Measurements from ENCODE around the gene KRT79. TPM values are rescaled to one million over a fixed set of nuclear protein-coding genes. Genes with fewer than 3 reads are reported as not detected.
"Not testable (repeated sequence)": the region's sequence is repeated elsewhere in the genome, so short reads cannot be mapped to it uniquely, and the experiment has no call there.

Gene KRT79
- total RNA-seq, 1 donor from 2014 or later = not detected

- DNase-seq (ENCODE audit: low spot score) = no peak
Measured at GRCh38 chr12:52806821-52807543, 27.1 kb downstream of the KRT79 start.

- no peak for DNase-seq (ENCODE audit: low spot score)
Measured at GRCh38 chr12:52806169-52806811, 27.8 kb downstream of the KRT79 start.

GRCh38 chr12:52805739-52806138, 28.4 kb downstream of the KRT79 start:
- no peak for DNase-seq (ENCODE audit: low spot score)

GRCh38 chr12:52805000-52805399, 29.1 kb downstream of the KRT79 start:
- no peak for DNase-seq (ENCODE audit: low spot score)

GRCh38 chr12:52802442-52802841, 31.7 kb downstream of the KRT79 start:
- DNase-seq (ENCODE audit: low spot score) = no peak

GRCh38 chr12:52801773-52802172, 32.3 kb downstream of the KRT79 start:
- no peak for DNase-seq (ENCODE audit: low spot score)

- no peak for DNase-seq (ENCODE audit: low spot score)
Measured at GRCh38 chr12:52800259-52800917, 33.7 kb downstream of the KRT79 start.

GRCh38 chr12:52799505-52800211, 34.5 kb downstream of the KRT79 start:
- DNase-seq (ENCODE audit: low spot score) = no peak

GRCh38 chr12:52798671-52799504, 35.2 kb downstream of the KRT79 start:
- DNase-seq (ENCODE audit: low spot score) = no peak

GRCh38 chr12:52798003-52798670, 36.0 kb downstream of the KRT79 start:
- DNase-seq (ENCODE audit: low spot score) = no peak

GRCh38 chr12:52797529-52797894, 36.6 kb downstream of the KRT79 start:
- DNase-seq (ENCODE audit: low spot score) = no peak

- no peak for DNase-seq (ENCODE audit: low spot score)
Measured at GRCh38 chr12:52796839-52797528, 37.1 kb downstream of the KRT79 start.

- no peak for DNase-seq (ENCODE audit: low spot score)
Measured at GRCh38 chr12:52796429-52796794, 37.7 kb downstream of the KRT79 start.

GRCh38 chr12:52795694-52796428, 38.2 kb downstream of the KRT79 start, which contains the start of gene KRT3:
KRT3 (minus strand) TSS chr12:52796117; CDS start chr12:52796042, 75 bp downstream.
- no peak for DNase-seq (ENCODE audit: low spot score)

- not testable (repeated sequence) for DNase-seq (ENCODE audit: low spot score)
Measured at GRCh38 chr12:52795332-52795674, 38.8 kb downstream of the KRT79 start.

- no peak for DNase-seq (ENCODE audit: low spot score)
Measured at GRCh38 chr12:52794479-52795331, 39.4 kb downstream of the KRT79 start.

GRCh38 chr12:52792185-52793029, 41.7 kb downstream of the KRT79 start:
- DNase-seq (ENCODE audit: low spot score) = no peak
